ENCODE data around the gene CACNA1D.

The CACNA1D gene

DNA sequence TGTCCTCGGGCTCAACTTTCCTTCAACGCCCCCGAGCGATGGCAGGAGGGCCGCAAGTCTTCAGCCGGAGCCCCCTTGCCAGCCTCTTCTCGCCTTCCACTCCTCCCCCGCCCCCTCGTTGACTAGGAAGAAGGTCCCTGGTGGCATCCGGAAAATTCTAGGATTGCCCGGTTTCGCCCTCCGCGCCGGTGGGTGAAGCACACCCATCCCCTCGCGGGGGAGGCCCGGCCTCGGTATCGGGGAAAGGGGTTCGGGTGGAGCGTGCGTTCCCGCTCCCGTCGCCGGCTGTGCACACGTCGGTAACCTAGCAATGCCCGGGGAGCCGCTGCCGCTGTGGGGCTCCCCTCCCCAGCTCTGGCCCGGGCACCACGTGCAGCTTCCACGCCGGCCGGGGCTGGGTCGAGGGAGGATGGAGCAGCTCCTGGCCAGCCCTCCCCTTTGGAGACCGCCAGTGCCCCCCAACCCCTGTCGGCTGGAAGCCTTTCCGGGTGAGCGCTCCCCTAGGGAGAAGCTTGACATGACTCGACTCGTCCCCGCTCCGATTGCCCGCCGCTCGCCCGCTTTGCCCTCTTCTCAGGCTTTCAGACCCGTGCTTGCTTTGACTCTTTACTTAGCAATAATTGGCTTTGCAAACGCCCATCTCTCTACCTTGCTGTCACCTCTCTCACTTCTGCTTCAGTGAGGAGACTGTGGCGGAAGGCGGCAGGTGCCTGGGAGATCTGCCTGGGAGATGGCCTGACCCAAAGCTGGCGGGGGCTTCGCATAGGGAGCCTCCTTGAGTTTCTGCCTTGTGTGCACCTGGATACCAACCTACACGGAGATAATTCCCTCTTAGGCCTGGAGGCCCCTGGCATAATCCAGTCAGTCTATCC, 1.3 kb downstream of the CACNA1D start:
- no peak for DNase-seq

DNA sequence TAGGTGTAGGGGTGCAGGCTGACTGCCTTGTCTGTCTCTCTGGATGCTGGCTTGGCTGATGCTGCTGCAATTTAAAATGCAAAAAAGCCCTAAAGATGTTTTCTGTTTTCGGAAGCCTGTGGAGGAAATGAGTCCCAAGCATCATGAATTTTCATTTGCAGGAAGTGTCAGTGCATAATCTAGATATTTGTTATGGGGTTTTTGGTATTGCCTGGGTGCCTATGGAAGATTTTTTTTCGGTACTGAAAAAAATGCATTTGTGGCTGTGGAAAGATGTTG, 1.9 kb downstream of the CACNA1D start:
- no peak for DNase-seq

DNA sequence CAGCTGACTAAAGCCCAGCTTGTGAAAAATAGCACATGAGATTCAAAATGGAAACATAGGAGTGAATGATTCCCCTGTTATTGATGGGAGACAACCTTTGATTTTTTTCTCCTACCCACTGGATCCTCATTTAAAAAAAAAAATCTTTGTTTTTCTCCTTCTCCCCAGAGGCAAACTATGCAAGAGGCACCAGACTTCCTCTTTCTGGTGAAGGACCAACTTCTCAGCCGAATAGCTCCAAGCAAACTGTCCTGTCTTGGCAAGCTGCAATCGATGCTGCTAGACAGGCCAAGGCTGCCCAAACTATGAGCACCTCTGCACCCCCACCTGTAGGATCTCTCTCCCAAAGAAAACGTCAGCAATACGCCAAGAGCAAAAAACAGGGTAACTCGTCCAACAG, 2.6 kb downstream of the CACNA1D start:
- DNase-seq, result no peak

DNA sequence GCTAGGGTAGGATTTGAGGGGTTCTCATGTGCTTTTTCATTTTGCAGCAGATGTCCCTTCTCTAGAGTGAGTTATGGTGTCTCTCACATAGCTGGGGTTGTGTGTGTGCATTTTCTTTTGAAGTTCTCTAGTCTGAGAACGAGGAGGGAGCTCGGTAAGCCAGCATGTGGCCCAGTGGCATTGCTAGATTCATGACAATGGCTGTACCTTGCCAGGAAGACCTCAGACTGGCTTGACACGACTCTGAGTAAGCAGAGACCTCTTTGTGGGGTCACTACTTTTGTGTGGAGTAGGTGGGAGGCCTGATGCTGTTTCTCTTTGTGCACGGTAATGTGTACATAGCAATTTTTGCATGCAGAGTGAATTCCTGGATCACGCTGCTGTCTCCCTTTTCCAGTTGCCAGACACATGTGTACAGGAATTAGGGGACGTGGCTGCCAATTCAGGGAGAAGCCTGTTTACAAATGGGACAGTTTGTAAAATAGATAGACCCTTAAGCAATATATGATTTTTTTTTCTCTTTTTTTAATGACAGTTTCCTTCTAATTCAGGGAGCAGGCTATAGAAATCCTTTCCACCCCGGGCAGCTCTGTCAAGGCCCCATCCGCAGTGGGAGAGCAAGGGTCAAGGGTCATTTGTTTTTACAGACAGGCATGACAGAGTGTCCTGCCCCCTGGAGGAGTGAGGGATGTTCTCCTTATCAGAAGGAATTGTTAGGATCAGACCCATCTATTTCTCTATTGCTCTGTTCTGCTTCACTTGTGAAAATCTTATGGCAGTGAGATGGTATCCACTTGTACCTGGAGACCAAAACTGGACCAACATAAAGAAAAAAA, 4.6 kb downstream of the CACNA1D start:
- DNase-seq, result no peak

DNA sequence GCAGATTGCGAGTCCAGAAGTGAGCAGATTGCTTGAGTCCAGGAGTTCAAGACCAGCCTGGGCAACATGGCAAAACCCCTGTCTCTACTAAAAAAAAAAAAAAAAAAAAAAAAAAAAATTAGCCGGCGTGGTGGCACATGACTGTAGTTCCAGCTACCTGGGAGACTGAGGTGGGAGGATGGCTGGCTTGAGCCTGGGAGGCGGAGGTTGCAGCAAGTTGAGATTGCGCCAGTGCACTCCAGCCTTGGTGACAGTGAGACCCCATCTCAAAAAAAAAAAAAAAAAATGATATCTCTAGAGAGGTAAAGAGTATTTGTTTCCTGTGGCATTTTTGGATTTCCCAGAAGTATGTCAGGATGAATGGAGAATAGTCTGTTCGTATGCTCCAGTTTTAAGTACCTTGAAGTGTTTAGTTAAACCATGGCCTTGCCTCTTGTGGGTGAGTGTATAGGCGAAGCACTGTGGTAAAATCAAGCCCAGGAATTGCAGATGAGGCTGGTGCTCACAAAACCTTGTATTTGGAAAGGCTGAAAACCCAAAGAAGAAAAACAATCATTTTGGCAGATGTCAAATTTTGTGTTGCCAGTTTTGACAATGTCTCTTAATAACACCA, 5.9 kb downstream of the CACNA1D start:
- DNase-seq, result no peak

DNA sequence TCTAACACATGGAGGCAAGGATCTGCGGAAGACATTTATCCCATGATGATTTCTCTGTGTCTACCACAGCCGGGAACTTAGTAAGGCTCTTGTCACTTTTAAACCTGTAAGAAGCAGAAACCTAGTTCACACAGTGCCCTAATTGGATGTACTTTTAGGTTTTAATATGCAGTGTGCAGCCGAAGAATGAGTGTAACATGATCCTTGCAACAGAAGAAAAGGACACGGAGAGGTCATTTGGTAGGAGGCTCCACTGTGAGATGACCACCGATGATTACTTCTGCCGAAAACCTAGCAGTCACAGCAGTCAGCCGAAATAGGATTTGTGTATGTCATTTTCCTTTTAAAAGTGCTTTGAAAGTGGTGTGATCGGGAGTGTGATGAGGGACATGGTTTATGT, 6.8 kb downstream of the CACNA1D start:
- no peak for DNase-seq

DNA sequence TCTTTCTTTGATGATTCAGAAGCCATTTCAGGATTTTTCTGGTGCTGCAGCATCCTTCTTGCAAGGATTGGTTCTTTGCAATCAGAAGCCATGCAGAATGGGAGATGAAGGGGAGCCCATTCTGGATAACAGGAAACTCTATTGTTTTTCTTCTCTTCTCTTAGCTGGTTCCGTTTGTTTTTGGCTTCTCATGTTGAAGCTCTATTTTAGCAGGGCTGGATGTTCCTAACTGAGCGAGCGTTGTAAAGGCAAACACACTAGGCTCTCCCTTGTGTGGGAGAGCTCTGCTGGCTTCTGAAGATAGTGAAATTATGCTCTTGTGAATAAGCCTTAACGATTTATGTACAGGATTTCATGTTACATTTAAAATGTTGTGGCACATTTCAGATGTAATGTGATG, 8.3 kb downstream of the CACNA1D start:
- no peak for DNase-seq

DNA sequence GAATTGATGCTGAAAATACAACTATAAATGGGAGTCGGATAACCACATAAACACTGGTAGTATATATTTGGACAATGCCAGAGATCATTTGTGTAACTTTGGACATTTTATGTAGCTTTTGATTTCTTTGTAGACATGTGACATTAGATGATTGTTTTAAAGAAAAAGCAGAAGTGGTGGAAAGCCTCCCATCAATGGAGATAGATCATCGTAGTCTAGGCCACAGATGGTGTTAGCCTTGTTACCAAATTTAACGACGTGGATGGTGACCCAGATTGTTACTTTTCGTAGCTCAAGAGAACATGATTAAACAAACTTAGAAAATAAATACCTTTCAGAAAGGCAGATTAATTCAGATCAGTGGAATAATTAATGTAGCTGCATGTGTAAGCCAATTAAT, 8.8 kb downstream of the CACNA1D start:
- DNase-seq, result no peak

DNA sequence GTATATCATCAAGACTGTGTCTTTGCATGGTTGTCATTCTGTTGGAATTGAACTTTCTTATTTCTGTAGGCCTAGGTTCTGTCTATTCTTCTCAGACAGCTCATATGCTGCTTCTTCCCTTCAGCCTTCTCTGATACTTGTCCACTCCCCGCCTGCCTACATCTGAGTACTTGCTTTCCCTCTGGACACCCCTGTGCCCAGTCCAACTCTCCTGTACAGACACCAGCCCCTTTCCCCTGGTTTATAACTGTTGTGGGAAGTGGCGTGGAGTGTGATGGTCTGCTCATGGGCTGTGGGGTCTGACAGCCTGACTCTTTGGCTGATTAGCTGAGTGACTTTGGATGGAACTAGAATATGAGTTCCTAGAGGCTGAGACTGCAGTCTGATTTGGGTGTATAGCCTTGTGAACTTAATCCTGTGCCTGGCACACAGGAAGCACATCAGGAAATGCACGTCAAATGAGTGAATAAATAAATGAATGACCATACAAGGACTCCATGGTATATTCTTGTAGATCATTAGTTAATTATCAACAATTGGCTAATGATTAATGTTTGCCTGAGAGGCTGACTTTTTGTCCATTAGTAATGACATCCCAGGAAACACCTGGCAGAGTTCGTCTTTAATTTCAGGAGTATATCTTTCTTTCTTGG, 11.8 kb downstream of the CACNA1D start:
- no peak for DNase-seq

DNA sequence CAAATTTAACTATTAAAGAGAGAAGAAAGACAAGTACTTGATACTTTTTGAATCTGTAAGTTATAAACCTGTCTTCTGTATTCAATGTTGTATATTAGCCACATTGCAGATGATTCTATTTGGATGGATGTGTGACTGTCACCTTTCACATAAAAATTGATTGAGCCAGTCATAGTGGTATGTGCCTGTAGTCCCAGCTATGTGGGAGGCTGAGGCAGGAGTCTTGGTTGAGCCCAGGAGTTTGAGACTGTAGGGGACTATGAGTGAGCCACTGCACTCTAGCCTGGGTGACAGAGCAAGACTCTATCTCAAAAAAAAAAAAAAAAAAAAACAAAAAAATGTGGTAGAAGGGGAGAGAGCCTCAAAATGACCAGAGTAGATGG, 12.3 kb downstream of the CACNA1D start:
- DNase-seq, result no peak

DNA sequence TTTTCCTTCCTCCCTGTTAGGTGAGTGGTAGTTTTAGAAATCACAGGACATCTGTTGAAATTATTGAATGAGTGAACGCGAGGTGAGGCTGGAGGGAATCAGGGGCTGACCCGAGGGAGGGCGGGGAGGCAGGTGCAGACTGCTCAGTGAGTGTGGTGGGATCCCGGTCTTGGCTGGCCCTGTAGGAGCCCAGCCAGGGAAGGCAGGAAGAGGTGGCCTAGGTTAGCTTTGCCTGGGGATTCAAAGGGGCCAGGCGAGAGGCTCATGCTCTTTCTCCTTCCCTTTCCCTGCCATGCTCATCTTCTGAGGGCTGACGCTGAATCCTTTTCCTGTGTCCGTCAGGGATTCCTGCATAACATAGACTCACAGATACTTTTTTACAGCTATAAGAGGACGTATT, 15.1 kb downstream of the CACNA1D start:
- DNase-seq, result no peak

DNA sequence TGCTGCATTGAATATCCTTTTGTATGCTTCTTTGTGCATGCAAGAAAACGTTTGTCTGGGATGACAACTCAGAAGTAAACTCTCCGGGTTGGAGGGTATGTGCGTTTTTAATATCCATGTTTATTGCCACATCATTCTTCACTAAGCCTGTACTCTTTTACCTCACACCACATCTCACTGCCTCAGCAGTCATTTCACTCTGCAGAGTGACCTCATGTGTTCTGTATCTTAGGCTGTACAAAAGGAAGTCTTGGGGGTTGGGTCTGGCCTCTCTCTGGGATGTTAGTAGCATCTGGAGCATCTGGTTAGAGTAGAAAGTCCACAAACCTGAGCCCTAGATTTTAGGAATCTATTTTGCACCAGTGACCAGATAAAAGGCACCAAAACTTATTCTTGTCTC, 16.1 kb downstream of the CACNA1D start:
- no peak for DNase-seq

DNA sequence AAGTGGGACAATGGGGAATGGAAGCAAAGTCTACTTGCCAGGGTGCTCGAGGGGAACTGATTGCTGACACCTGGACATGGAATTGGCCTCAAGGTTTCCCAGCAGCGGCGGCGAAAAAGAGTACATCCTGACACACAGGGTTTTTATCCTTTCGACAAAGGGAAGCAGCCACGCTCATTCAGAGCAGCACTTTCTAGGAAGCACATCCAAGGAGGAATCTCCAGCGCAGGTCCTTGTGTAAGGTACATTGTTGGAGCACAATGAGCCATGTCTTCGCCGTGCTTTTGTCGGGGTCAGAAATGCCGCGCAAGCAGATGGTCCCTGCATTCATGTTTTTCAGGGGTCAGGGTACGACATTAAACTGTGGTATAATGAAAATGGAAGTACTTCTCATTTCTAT, 16.8 kb downstream of the CACNA1D start:
- no peak for DNase-seq

DNA sequence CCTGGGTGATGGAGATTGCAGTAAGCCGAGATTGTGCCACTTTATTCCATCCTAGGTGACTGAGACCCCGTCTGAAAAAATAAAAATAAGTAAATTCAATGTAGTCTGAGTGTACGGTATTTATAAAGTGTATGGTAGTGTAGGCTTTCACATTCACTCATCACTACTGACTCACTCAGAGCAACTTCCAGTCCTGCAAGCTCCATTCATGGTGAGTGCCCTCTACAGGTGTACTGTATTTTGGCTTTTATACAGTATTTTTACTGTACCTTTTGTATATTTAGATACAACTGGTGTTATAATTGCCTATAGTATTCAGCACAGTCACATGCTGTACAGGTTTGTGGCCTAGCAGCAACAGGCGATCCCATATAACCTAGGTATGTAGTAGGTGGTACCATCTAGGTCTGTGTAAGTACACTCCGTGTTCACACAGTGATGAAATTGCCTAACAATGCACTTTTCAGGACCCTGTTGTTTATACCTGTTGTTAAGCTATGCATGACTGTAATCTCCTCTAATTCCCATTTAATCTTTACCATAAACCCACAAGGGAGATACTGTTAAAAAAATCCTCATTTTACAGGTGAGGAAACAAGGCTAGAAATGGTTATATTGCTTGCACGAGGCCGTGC, 19.3 kb downstream of the CACNA1D start:
- no peak for DNase-seq

DNA sequence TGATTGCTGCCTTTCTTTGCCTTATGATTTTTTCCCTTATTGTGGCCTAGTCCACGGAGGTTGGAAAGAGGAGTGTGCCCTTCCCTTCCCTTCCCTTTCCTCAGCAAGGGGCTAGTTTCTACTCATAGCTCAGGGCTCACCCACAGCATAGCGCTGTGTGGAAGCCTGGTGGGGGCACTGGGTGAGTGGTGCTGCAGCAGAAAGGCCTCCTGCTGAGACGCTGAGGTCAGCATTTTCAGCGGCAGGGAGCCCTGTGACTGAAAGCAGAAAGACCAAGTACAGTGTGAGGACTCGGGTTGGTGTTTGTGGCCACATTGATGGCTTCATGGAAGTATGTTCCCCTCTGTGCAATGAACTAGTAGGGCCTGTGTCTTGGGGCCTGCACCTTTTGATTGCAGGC, 21.9 kb downstream of the CACNA1D start:
- no peak for DNase-seq

DNA sequence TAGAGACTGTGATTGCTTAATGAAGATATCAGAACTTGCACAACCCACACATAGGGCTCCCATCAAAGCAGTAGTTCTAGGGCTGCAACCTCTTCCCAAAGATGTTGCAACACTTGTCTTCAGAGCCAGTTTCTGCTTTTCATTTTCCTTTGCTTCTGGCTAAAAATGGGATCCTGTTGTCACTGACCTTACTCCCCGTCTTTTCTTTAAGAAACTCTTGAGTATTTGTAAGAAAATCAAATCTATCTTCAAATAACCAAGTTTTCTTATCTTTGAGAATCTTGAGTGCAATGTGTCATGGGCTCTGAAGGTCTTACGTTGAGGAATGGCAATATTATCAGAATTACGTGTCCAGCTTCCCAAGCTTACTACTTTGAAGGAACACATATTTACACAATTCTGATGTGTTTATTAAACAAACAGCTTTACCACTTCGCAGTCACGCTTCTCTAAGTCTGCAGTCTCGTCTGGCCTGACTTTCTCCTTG, 24.1 kb downstream of the CACNA1D start:
- no peak for DNase-seq

DNA sequence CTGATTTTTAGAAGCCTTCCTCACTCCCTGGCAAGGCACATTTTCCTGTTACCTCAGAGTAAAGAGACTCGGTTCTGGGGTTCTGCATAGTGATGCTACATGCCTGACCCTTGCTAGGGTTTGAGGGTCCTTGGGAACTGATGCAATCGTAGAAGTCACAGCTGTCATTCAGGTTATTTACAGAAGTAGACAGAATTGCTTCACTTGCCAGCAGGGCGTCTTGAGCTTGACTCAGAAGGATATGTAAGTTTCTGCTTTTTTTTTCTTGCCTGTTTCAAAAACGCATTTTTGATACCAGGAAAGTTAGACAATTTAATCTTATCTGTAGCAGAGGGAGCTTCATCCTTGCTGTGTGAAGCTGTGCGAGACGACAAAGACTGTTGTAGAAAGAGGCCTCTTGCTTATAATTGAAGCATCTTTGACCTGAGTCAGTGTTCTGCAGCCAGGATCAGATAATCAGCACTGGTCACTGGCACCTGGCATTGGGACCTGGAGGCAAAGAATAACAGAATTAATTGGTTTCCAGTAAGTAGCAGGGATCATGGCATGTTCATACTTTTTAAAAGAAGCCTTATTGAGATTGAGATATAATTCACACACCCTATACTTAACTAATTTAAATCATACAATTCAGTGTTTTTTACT, 24.8 kb downstream of the CACNA1D start:
- no peak for DNase-seq

DNA sequence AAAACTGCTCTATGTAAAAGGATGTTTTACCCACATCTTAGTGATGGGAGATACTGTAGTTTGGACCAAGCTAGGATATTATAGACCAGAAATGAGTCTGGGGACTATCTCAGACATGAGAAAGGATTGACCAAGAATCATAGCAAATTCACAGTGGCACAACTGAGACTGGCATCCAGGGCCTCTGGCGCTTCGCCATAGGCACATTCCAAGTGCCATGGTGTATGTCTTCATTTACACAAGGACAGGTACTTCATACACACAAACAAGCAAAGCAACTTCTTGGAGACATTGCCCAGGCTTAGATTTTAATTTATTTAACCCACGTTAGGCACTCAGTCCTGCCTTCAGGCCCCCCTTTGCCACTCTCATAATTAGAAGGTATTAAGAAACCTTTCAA, 28.9 kb downstream of the CACNA1D start:
- DNase-seq, result no peak

DNA sequence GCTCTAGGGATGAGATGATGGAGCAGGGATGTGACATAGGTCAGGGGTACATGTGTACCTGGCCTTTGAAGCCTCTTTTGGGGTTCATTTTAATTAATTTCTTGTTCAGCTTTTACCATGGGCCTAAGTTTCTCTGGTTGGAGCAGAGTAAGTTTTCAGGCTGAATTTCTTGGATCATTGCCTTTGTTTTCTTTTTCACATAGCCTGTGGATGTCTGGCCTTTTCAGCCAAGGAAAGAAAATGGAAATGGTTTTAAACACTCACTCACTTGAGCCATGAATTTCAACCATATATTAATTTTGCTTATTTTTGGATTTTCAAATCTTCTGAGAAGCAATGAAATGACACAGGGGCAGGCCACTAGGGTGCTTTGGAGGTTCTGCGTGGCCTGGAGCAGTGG, 30.2 kb downstream of the CACNA1D start:
- DNase-seq, result no peak

DNA sequence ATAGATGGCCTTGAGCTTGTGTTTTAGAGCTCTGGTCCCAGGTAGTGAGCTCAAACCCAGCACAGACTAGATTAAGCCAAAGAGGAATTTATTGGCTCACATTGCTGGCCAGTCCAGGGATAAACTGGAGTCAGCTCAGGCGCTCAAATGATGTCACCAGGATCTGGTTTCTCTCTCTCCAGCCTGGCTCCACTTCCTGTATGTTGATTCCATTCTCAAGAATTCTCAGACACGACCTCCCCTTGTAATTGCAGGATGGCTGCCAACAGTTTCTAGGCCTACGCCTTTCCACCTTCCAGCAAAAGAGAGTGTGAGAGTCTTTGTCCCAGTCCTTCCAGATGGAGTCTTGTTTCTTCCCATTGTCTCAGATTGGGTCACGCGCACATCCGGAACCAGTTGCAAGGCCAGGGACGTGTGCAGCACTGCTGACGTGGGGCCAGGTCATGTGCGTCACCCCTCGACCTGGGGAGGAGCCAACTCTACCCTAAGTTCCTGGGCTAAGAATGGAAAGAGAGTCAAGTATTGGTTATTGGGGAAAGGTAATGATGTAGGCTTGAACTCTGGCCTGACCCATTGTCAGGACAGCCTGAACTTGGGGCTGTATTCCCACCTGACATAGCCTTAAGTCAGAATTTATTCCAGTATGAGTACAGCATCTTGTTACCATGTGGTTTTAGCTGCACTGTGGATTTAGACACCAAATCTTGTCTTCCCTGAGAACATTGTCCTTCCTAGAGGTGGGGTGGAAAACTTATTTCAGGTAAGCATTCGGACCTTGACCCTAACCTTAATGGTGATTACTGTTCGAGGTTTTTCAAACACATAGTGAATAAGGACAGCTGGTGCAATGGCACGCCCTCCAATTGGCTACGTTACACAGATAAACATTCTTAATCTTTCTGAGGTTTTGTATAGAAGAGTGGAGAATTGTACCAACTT, 31.6 kb downstream of the CACNA1D start:
- DNase-seq, result no peak

DNA sequence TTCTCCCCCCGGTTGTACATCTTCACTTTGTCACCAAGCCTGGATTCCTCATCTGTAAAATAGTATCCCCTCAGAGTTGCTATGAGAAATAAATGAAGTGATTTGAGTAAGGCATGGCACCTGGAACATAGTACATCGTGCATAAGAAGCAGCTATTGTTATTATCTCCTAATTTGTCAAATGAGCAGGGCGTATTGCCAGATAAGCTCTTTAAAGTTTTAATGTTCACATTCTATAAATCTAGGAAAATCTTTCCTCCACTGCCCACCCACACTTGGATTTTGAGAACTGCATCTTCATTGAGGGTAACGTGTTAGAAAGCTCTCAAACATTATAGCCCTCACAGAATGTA, 32.3 kb downstream of the CACNA1D start:
- DNase-seq, result no peak

Measured in activated T-cell treated with anti-CD3 and anti-CD28 coated beads for 4 hours (primary cell).